Islet of Langerhans (tissue), 1 donor: ENCODE results near the gene ADGB.
A peak's percentile ranks its signal among the peaks of the same experiment; 100 is the strongest.

Experiments used
- FAIRE-seq: peaks from one replicate; lab custom pipeline; 2011; peaks lifted over from hg19 to GRCh38; lab: Jason Lieb, UNC

The ADGB gene

DNA sequence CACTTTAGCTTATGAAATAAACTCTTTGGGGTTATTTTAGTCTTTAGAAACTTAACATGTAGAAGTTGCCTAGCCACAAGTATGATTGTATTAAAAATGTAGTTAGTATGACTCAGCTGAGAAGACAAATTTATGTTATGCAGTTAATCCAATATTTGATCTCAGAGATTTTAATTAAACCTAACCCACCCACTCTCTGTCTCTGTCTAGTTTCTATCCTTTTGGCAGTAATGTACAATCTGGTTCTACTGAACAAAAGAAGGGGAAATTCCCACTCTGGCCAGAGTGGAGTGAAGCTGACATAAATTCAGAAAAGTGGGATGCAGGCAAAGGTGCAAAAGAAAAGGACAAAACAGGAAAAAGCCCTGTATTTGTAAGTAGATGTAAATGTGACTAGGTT is 36.4 kb downstream of the ADGB start:
- FAIRE-seq: no peak

- FAIRE-seq: no peak
Measured at GRCh38 chr6:146636481-146636880, 37.7 kb downstream of the ADGB start.

GRCh38 chr6:146642921-146643320 is 44.1 kb downstream of the ADGB start:
- no peak for FAIRE-seq

- FAIRE-seq: no peak
Measured at GRCh38 chr6:146650799-146651481, 52.2 kb downstream of the ADGB start.

DNA sequence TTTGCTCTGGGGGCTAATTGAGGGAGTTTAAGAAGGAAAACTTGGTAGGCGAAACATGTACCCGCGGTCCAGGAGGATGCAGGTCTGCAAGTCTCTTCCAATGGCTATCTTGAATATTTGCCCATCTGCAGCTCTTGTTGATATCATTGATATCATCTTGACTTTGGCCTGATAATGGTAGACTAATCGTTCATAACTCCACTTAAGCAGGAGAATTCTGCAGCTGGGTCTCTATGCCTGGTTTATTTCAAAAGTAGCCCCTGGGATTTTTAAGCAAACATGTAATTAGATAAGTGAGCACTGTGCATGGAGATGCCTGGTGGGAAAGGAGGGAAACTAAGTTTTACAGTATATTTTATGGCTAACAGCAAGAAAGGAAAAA is 52.7 kb downstream of the ADGB start:
- no peak for FAIRE-seq

DNA sequence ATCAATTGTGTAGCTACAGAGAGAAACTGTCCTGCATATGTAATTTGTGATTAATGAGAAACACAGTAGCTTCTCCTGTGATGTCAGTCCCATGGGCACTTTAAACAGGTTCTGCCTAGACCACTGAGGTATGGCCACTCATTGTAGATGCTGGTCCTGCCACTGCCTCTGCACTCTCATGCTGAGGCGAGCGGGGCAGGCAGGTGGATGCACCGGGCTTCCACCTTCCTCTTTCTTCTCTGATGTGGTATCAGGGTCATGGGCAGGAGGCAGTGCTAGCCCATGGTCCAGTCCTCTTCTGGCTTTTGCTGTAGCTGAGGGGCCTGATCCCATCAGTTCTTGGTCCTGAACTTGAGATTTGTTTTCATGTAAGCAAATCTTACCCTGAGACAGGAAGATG is 58.7 kb downstream of the ADGB start:
- no peak for FAIRE-seq

- no peak for FAIRE-seq
Measured at GRCh38 chr6:146664871-146665360, 66.1 kb downstream of the ADGB start.

GRCh38 chr6:146666909-146667308 is 68.1 kb downstream of the ADGB start:
- no peak for FAIRE-seq

GRCh38 chr6:146670161-146670560 is 71.4 kb downstream of the ADGB start:
- no peak for FAIRE-seq

GRCh38 chr6:146673069-146673468 is 74.3 kb downstream of the ADGB start:
- FAIRE-seq: no peak

DNA sequence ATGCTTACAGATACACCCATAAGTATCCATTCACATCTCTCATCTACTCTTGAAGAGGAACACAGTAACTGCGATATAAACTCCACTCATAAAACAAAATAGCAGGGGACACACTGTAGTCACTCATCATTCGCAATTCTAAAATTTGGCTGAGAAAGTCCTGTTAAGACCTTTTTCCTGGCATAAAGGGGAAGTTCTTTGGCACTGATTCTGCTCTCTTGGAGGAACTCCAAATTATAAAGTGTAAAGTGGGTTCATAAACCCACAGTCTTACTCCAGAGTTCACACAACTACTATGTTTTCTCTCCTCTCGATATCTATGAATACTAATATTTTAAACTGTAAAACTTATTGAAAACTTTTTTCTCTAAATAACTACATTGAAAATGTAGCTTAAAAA is 80.6 kb downstream of the ADGB start:
- no peak for FAIRE-seq

GRCh38 chr6:146682919-146683318 is 84.1 kb downstream of the ADGB start:
- no peak for FAIRE-seq

- no peak for FAIRE-seq
Measured at GRCh38 chr6:146689806-146690205, 91.0 kb downstream of the ADGB start.

GRCh38 chr6:146693342-146693741 is 94.6 kb downstream of the ADGB start:
- no peak for FAIRE-seq

- FAIRE-seq: no peak
Measured at GRCh38 chr6:146697921-146698320, 99.1 kb downstream of the ADGB start.

DNA sequence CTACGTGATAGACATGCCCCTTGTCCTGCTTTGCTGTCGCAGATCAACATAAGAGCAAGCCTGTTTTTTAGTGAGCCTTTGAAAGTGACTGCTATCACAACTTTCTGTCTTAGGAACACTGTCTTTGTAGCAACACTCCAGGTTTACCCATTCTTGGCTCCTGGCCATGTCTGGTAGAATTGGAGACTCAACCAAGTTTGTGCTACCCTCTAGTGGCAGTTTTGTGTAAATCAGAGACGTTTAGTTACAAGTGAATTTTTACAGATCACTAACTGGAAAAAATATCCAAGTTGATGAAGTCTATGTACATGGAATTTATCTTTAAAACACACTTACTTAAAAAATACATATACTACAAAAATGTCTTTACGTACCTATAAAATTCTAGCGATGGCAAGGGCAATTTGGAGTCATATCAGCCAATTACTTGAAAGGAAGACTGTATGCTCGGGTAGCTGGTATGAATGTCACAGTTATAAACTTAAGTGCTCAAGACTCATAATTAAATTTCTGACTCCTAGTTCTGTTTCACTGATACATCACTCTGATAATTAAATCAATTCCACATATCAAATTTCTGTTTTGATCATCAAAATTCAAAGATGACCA is 101.4 kb downstream of the ADGB start:
- FAIRE-seq: peak; percentile 98

DNA sequence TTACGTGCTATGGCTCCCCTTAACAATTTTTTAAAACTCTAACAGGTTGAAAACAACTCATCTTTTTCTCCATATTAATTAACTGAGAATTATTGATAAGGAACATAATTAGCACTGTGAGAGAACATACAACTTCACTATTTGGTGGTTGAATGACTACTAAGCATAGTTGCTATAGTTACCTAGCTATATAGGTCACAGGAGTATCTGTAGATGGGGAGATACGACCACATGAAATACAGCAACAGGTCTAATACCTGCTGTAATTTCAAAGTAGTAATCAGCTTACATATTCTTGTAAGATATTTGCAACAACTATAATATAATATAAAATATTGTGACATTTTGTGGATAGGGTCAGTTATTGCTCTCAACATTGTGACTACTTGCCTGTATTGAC is 102.9 kb downstream of the ADGB start:
- FAIRE-seq: no peak

DNA sequence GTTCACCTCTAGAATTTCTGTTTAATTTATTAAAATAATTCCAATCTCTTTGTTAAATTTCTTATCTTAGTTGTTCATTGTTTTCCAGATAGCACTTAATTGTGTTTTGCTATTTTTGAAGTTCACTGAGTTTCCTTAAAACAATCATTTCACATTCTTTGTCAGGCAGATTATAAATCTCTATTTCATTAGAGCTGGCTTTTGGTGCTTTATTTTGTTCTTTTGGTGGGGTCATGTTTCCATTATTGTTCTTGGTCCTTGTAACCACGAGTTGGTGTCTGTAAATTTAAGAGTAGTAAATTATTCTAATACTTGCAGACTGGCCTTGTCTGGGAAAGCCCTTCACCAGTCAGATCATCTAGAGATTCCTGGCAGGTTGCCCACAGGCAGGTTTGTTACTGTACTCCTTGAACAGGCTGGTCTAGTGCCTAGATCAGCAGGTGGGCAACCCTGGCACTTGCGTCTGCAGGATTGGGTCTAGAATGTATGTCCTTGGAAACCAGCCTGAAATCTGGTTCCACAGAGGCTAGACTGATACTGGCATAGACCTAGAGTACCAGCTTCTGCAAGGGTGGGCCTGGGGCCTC is 110.4 kb downstream of the ADGB start:
- FAIRE-seq: no peak

DNA sequence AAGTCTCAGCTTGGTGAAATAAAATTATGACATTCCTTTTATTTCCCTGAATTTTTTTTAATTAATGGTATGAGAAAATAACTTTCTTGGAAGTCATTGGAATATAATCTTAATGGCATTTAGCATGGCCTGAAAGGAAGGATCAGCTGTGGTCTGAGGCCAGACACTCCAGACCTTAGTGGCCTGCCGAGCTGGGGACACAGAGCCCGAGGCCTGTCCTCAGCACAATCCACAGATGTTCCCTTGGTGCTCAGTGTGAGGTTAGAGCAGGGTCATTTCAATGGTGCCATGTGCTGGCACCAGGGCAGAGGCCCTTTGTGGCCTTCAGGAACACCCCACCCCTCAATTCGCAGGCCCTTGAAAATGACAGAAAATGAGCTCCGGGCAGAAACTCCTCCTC is 120.6 kb downstream of the ADGB start:
- no peak for FAIRE-seq

DNA sequence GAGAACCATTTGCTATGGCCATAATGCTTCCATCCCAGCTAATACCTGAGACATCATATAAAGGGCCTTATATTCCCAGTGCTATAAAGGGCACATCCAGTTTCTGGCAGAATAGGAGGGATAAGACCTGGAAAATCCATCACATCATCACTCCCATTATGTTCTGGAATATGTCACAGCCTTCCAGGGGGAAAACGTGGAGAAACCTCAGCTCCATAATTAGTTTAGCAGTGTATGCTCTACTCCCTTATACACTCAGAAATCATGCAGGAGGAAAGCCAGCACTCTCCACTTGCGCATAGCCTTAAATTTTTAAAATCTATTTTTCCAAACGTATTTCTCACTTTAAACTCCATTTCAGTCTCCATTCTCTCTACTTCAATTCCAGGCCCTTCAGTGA is 140.9 kb downstream of the ADGB start:
- FAIRE-seq: no peak

DNA sequence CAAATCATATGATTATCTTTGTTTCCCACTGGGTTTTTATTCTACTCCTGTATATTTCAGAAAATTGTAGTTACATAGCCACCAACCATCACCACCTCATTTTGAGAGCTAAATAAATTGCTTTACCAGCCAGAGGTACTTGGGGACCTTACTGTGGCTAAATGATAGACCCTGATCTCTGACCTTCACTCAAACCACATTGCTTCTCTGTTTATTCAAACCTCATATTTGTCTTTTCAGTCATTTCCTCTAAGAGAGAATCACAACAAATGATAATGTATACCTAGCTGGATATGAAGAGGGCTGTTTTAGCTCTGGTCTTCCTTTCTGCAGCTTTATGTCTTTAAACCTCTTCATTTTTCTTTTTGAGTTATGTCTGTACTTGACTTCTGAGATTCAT is 142.8 kb downstream of the ADGB start:
- FAIRE-seq: no peak

DNA sequence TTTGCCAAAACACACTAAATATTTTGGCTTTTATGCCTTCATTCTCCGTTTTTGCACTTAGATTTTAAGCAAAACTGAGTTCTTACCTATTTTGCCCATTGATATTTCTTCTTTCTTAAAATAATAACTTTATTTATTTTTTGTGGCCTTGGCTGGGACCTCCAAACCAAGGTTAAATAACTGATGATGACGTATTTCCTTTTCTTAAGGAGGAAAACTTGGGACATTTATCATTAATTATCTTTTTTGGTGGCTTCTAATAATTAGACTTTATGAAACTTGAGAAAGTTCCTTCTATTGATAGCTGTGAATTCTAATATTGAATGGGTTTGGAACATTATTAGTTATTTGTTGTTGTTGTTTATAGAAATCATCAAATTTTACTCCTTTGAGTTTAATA is 154.5 kb downstream of the ADGB start:
- no peak for FAIRE-seq

GRCh38 chr6:146767632-146768031 is 168.9 kb downstream of the ADGB start:
- no peak for FAIRE-seq

DNA sequence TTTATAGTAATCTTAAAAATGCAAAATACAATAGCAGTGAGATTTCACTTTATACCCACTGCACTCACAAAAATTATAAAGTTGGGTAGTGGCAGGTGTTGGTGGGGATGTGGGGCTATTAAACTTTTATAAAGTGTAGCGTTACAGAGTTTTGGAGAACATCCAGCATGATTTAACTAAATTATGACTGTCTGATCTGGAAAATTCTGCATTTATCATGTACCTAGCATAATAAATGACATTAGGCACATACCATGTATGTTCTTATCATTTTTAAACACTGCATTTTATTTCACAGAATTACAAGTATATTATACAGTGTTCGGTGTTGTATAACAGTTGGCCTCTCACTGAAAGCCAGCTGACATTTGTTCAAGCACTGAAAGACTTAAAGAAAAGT is 169.9 kb downstream of the ADGB start:
- no peak for FAIRE-seq
